Hepatic stellate cell (primary cell): ENCODE measurements around the gene CDCA3.

Experiments
- DNase-seq: peaks from one replicate; pipeline ENCODE4 v3.0.0; 2011; ENCODE audit warnings: low spot score

CDCA3 gene

GRCh38 chr12:6852651-6853354 lies 1.7 kb upstream of the CDCA3 start:
- DNase-seq: peak; percentile 75

- peak; percentile 100 for DNase-seq
Measured at GRCh38 chr12:6851921-6852650, 1.0 kb upstream of the CDCA3 start, which contains the start of gene USP5. Gene USP5, plus strand, starts transcription at chr12:6852150. Its CDS starts 30 bp downstream, at chr12:6852180.

- no peak for DNase-seq
Measured at GRCh38 chr12:6850796-6851152, 312 bp downstream of the CDCA3 start.

- DNase-seq: no peak
Measured at GRCh38 chr12:6849976-6850560, 1.0 kb downstream of the CDCA3 start.

- no peak for DNase-seq
Measured at GRCh38 chr12:6849427-6849826, 1.7 kb downstream of the CDCA3 start.

- DNase-seq: no peak
Measured at GRCh38 chr12:6847676-6848075, 3.4 kb downstream of the CDCA3 start.

- no peak for DNase-seq
Measured at GRCh38 chr12:6846316-6846869, 4.7 kb downstream of the CDCA3 start.

GRCh38 chr12:6845395-6845794 lies 5.7 kb downstream of the CDCA3 start:
- DNase-seq: no peak

- DNase-seq: no peak
Measured at GRCh38 chr12:6843118-6843902, 7.8 kb downstream of the CDCA3 start.

- no peak for DNase-seq
Measured at GRCh38 chr12:6842075-6842474, 9.0 kb downstream of the CDCA3 start.

- no peak for DNase-seq
Measured at GRCh38 chr12:6840761-6841515, 10.1 kb downstream of the CDCA3 start, which contains the start of gene GNB3. Gene GNB3, plus strand, starts transcription at chr12:6840925. Its CDS starts 363 bp downstream, at chr12:6841288.

GRCh38 chr12:6840330-6840729 lies 10.8 kb downstream of the CDCA3 start:
- DNase-seq: no peak

- no peak for DNase-seq
Measured at GRCh38 chr12:6839482-6840201, 11.4 kb downstream of the CDCA3 start.

- no peak for DNase-seq
Measured at GRCh38 chr12:6838854-6839253, 12.2 kb downstream of the CDCA3 start.

GRCh38 chr12:6837370-6838060 lies 13.6 kb downstream of the CDCA3 start:
- DNase-seq: no peak

GRCh38 chr12:6836851-6837250 lies 14.2 kb downstream of the CDCA3 start:
- DNase-seq: no peak

GRCh38 chr12:6834873-6835272 lies 16.2 kb downstream of the CDCA3 start:
- no peak for DNase-seq

GRCh38 chr12:6834254-6834653 lies 16.8 kb downstream of the CDCA3 start:
- DNase-seq: no peak

GRCh38 chr12:6833189-6833890 lies 17.7 kb downstream of the CDCA3 start:
- peak; percentile 45 for DNase-seq
